H1 (cell line): ENCODE results near the gene HOXA6. TPM values are rescaled to one million over a fixed set of nuclear protein-coding genes. Genes with fewer than 3 reads are reported as not detected.
A peak's percentile ranks its signal among the peaks of the same experiment; 100 is the strongest.

Experiments used
- ASH2L ChIP-seq: fragments of 200-600, 300-600 bp; sonication (generic); IDR thresholded peaks from one replicate; pipeline ENCODE4 v1.7.1; 2017; ENCODE audit warnings: low read length
- ATF2 ChIP-seq: IDR thresholded peaks from 2 replicates; pipeline ENCODE4 v1.6.1; 2012; ENCODE audit warnings: low read length, inconsistent platforms
- BRCA1 ChIP-seq: IDR thresholded peaks from 2 replicates; pipeline ENCODE4 v1.6.1; 2012; ENCODE audit warnings: low read depth, low read length, improper control_type of control experiment
- CHD1 ChIP-seq: IDR thresholded peaks from 2 replicates; pipeline ENCODE4 v1.6.1; 2012; ENCODE audit warnings: low read depth, low read length, improper control_type of control experiment
- E2F6 ChIP-seq: IDR thresholded peaks from 2 replicates; pipeline ENCODE4 v1.6.1; 2012; ENCODE audit warnings: inconsistent platforms
- EP300 ChIP-seq, 2 experiments: IDR thresholded peaks; 1 replicate in 1 of 2; 2 replicates in 1 of 2; pipeline ENCODE4 v1.6.1; 2011 to 2012; ENCODE audit warnings: low read depth in 2 of 2, low read length in 2 of 2, mild to moderate bottlenecking in 2 of 2, borderline replicate concordance in 1 of 2, inconsistent platforms in 1 of 2, moderate library complexity in 1 of 2
- EZH2 ChIP-seq: fragments of 200-600 bp; sonication (generic); IDR thresholded peaks from 2 replicates; pipeline ENCODE4 v1.7.1; 2012; ENCODE audit warnings: low read depth, mild to moderate bottlenecking, moderate library complexity, low read length, inconsistent platforms; ENCODE audit not compliant: severe bottlenecking
- GABPA ChIP-seq: IDR thresholded peaks from 2 replicates; pipeline ENCODE4 v1.6.1; 2011; ENCODE audit warnings: mild to moderate bottlenecking, low read length, moderate library complexity, borderline replicate concordance; ENCODE audit not compliant: insufficient read depth
- GTF2F1 ChIP-seq: IDR thresholded peaks from 2 replicates; pipeline ENCODE4 v1.6.1; 2012; ENCODE audit warnings: low read depth, low read length, improper control_type of control experiment, borderline replicate concordance
- JUN ChIP-seq: IDR thresholded peaks from 2 replicates; pipeline ENCODE4 v1.6.1; 2011; ENCODE audit warnings: low read depth, mild to moderate bottlenecking, improper control_type of control experiment, low read length
- KDM1A ChIP-seq: fragments of 200-600, 300-600 bp; sonication (generic); IDR thresholded peaks from 2 replicates; pipeline ENCODE4 v1.7.1; 2016; ENCODE audit warnings: mild to moderate bottlenecking, low read length, borderline replicate concordance
- MAFK ChIP-seq: IDR thresholded peaks from 2 replicates; pipeline ENCODE4 v1.6.1; 2012; ENCODE audit warnings: low read depth, mild to moderate bottlenecking, improper control_type of control experiment, low read length
- RXRA ChIP-seq: IDR thresholded peaks from 2 replicates; pipeline ENCODE4 v1.6.1; 2011; ENCODE audit warnings: low read depth, mild to moderate bottlenecking, low read length, moderate library complexity; ENCODE audit not compliant: insufficient read depth
- SIN3A ChIP-seq, 2 experiments: IDR thresholded peaks in 1 of 2; conservative IDR thresholded peaks in 1 of 2; 2 replicates each; pipeline ENCODE4 v1.6.1; 2011 to 2012; ENCODE audit warnings: low read length in 2 of 2, improper control_type of control experiment in 1 of 2, low read depth in 1 of 2, mild to moderate bottlenecking in 1 of 2
- SUZ12 ChIP-seq: fragments of 200-600 bp; sonication (generic); IDR thresholded peaks from 2 replicates; pipeline ENCODE4 v1.6.1; 2012; ENCODE audit warnings: mild to moderate bottlenecking, inconsistent platforms, low read length, moderate library complexity, mixed read lengths
- TCF12 ChIP-seq: IDR thresholded peaks from 2 replicates; pipeline ENCODE4 v1.6.1; 2011; ENCODE audit warnings: low read depth, mild to moderate bottlenecking, low read length
- TEAD4 ChIP-seq: IDR thresholded peaks from 2 replicates; pipeline ENCODE4 v1.6.1; 2012; ENCODE audit warnings: low read depth, low read length, inconsistent platforms, mixed read lengths
- USF2 ChIP-seq: IDR thresholded peaks from 2 replicates; pipeline ENCODE4 v1.6.1; 2011; ENCODE audit warnings: low read length, improper control_type of control experiment
- YY1 ChIP-seq: IDR thresholded peaks from 2 replicates; pipeline ENCODE4 v1.6.1; 2011; ENCODE audit warnings: low read depth, mild to moderate bottlenecking, low read length
- ZNF274 ChIP-seq: IDR thresholded peaks from 2 replicates; pipeline ENCODE4 v1.7.0; 2012; ENCODE audit warnings: low read length, borderline replicate concordance; ENCODE audit errors: extremely low read depth
- polyA plus RNA-seq, 7 experiments: library from polyadenylated mRNA; depleted of rRNA in 3 of 7; stranded (reverse) in 5 of 7; unstranded in 2 of 7; fragments of >200 nt in 5 of 7; fragments of 200-250 nt in 2 of 7; gene quantifications; 1 replicate in 5 of 7; 2 replicates in 1 of 7; 4 replicates in 1 of 7; pipeline versions ENCODE4 v1.2.1 to v1.2.3, GENCODE V29; 2011 to 2013; ENCODE audit warnings: missing spikeins in 2 of 7, mixed read lengths in 2 of 7
- total RNA-seq: library from RNA; stranded (reverse); fragmentation: NEBNext Ultra II Directional; extraction: Animal tissue kit (Norgen Biotek cat#: 25700); gene quantifications from 2 replicates; pipeline ENCODE4 v1.2.1, GENCODE V29; 2021

HOXA6 gene
- total and polyA plus RNA-seq, 2 of the 8 experiments (the other 6 are each of a cell fraction or from before 2014, with no cell fraction given) = not detected

- peak; percentile 16 for TF ChIP-seq ASH2L
- no peak for TF ChIP-seq E2F6
- TF ChIP-seq EP300 (IDR thresholded peaks at IDR 0.05; ENCODE audit: borderline replicate concordance in 1 of 2, low read depth in 2 of 2, low read length in 2 of 2) = no peak
- no peak for TF ChIP-seq YY1
- no peak for TF ChIP-seq MAFK
- no peak for TF ChIP-seq ATF2
- TF ChIP-seq TCF12 = no peak
- no peak for TF ChIP-seq TEAD4
- peak; percentile 93 for TF ChIP-seq SUZ12
- no peak for TF ChIP-seq USF2
- TF ChIP-seq KDM1A = no peak
- 0 out of 2 replicates have a peak, but pooled peaks have one; percentile 8 for TF ChIP-seq GABPA
- TF ChIP-seq RXRA = no peak
- TF ChIP-seq EZH2 = peak; percentile 91
- no peak for TF ChIP-seq BRCA1
- no peak for TF ChIP-seq CHD1
- no peak for TF ChIP-seq SIN3A (conservative IDR thresholded peaks at IDR 0.05 in 1 of 2, IDR thresholded peaks at IDR 0.05 in 1 of 2; ENCODE audit: low read depth in 1 of 2, low read length in 2 of 2)
- TF ChIP-seq GTF2F1 = no peak
- TF ChIP-seq ZNF274 = no peak
- TF ChIP-seq JUN = no peak
Observed at GRCh38 chr7:27106181-27106900, 41.2 kb downstream of the HOXA6 start (continued).
